GM19463 (cell line): Measurements from ENCODE around the gene EIF2B5.

Experiments
- ATAC-seq: cut with Tn5 transposase; IDR thresholded peaks from one replicate; pipeline ENCODE4 v1.9.1; 2021; ENCODE audit warnings: mild to moderate bottlenecking, moderate library complexity; ENCODE audit not compliant: unreplicated experiment

The EIF2B5 gene

GRCh38 chr3:184172681-184173373 lies 37.7 kb downstream of the EIF2B5 start:
- ATAC-seq = no peak

GRCh38 chr3:184173374-184173722 lies 38.2 kb downstream of the EIF2B5 start:
- ATAC-seq = no peak

GRCh38 chr3:184174284-184174645 lies 39.1 kb downstream of the EIF2B5 start:
- no peak for ATAC-seq

- peak; percentile 95 for ATAC-seq
These were observed 39.7 kb downstream of the EIF2B5 start, which contains the start of gene AP2M1 for GRCh38 chr3:184174646-184175492. Gene AP2M1, plus strand, starts transcription at chr3:184174855. Its CDS starts 2,139 bp downstream, at chr3:184176994.

GRCh38 chr3:184175506-184175905 lies 40.3 kb downstream of the EIF2B5 start:
- ATAC-seq = no peak

- ATAC-seq = no peak
These were observed 40.8 kb downstream of the EIF2B5 start for GRCh38 chr3:184175981-184176376.

GRCh38 chr3:184176377-184177330 lies 41.5 kb downstream of the EIF2B5 start:
- ATAC-seq = no peak

GRCh38 chr3:184177331-184177731 lies 42.2 kb downstream of the EIF2B5 start:
- ATAC-seq = no peak

- ATAC-seq = no peak
These were observed 42.7 kb downstream of the EIF2B5 start for GRCh38 chr3:184177767-184178306.

GRCh38 chr3:184178521-184179138 lies 43.5 kb downstream of the EIF2B5 start:
- ATAC-seq = no peak

GRCh38 chr3:184180165-184180564 lies 45.0 kb downstream of the EIF2B5 start:
- ATAC-seq = no peak

GRCh38 chr3:184181596-184181995 lies 46.4 kb downstream of the EIF2B5 start:
- ATAC-seq = no peak

- ATAC-seq = no peak
These were observed 48.5 kb downstream of the EIF2B5 start for GRCh38 chr3:184183679-184184078.

GRCh38 chr3:184184546-184185230 lies 49.5 kb downstream of the EIF2B5 start:
- no peak for ATAC-seq

GRCh38 chr3:184185461-184186183 lies 50.5 kb downstream of the EIF2B5 start:
- ATAC-seq = peak; percentile 94

GRCh38 chr3:184186184-184186901 lies 51.2 kb downstream of the EIF2B5 start, which contains the start of gene ABCF3:
Gene ABCF3, plus strand, starts transcription at chr3:184186199. Its CDS starts 9 bp downstream, at chr3:184186208.
- peak; percentile 17 for ATAC-seq

GRCh38 chr3:184186902-184187207 lies 51.7 kb downstream of the EIF2B5 start:
- no peak for ATAC-seq

- ATAC-seq = no peak
These were observed 52.9 kb downstream of the EIF2B5 start for GRCh38 chr3:184188080-184188479.

GRCh38 chr3:184189421-184189820 lies 54.3 kb downstream of the EIF2B5 start:
- no peak for ATAC-seq
